Superior temporal gyrus (tissue), 1 donor: ENCODE results near the gene TMEM213.

ENCODE experiments used
- DNase-seq: peaks from one replicate; pipeline ENCODE4 v3.0.0-alpha.2; 2016; ENCODE audit errors: extremely low spot score

Gene TMEM213

GRCh38 chr7:138842111-138842510, 44.3 kb downstream of the TMEM213 start:
- DNase-seq, result no peak

GRCh38 chr7:138843632-138844580, 46.1 kb downstream of the TMEM213 start:
- no peak for DNase-seq

- DNase-seq, result no peak
These were observed 47.9 kb downstream of the TMEM213 start for GRCh38 chr7:138845711-138846110.

- no peak for DNase-seq
These were observed 50.5 kb downstream of the TMEM213 start for GRCh38 chr7:138848056-138848980.

- DNase-seq, result no peak
These were observed 51.9 kb downstream of the TMEM213 start for GRCh38 chr7:138849701-138850100.

GRCh38 chr7:138852469-138852868, 54.7 kb downstream of the TMEM213 start:
- no peak for DNase-seq

GRCh38 chr7:138853448-138853847, 55.7 kb downstream of the TMEM213 start:
- no peak for DNase-seq

- no peak for DNase-seq
These were observed 56.4 kb downstream of the TMEM213 start for GRCh38 chr7:138854115-138854645.

GRCh38 chr7:138857728-138858127, 59.9 kb downstream of the TMEM213 start:
- no peak for DNase-seq

GRCh38 chr7:138861051-138861450, 63.3 kb downstream of the TMEM213 start:
- DNase-seq, result no peak

GRCh38 chr7:138863931-138864330, 66.1 kb downstream of the TMEM213 start:
- no peak for DNase-seq

GRCh38 chr7:138864667-138865066, 66.9 kb downstream of the TMEM213 start:
- no peak for DNase-seq

GRCh38 chr7:138865843-138866242, 68.0 kb downstream of the TMEM213 start:
- DNase-seq, result no peak

GRCh38 chr7:138866353-138866752, 68.6 kb downstream of the TMEM213 start:
- no peak for DNase-seq

GRCh38 chr7:138867744-138868143, 70.0 kb downstream of the TMEM213 start:
- no peak for DNase-seq

- no peak for DNase-seq
These were observed 70.9 kb downstream of the TMEM213 start for GRCh38 chr7:138868711-138869110.

GRCh38 chr7:138869353-138869752, 71.6 kb downstream of the TMEM213 start:
- no peak for DNase-seq

- no peak for DNase-seq
These were observed 73.4 kb downstream of the TMEM213 start for GRCh38 chr7:138871065-138871813.

GRCh38 chr7:138871814-138872090, 74.0 kb downstream of the TMEM213 start:
- no peak for DNase-seq

- no peak for DNase-seq
These were observed 74.8 kb downstream of the TMEM213 start for GRCh38 chr7:138872576-138872975.

- DNase-seq, result no peak
These were observed 75.6 kb downstream of the TMEM213 start for GRCh38 chr7:138873220-138873892.
